ENCODE measurements around the gene PITRM1. TPM values are rescaled to one million over a fixed set of nuclear protein-coding genes. Genes with fewer than 3 reads are reported as not detected.

PITRM1 gene
- total RNA-seq, 1 experiment from 2014 or later = 134 TPM

Other genes starting within 250 kb of the PITRM1 start
- 174 and 216 TPM in 2 replicates for gene PFKP, start 105.2 kb downstream of the PITRM1 start, total RNA-seq (2014; rRNA removed)